ENCODE data around the gene MYL11. TPM values are rescaled to one million over a fixed set of nuclear protein-coding genes. Genes with fewer than 3 reads are reported as not detected.

The MYL11 gene
- polyA plus RNA-seq, 2 of the 4 experiments (the other 2 are of a cell fraction), result 0.46 TPM; not detected in 1

- H3K4me1 ChIP-seq, result peaks cover 50% of the 10 kb centered on the region
- FAIRE-seq (no peak), DNase-seq (ENCODE audit: low read depth in 1 of 2, low spot score in 1 of 2) (no peak), ATAC-seq (no peak)
- peak overlapping the region; percentile 72 for H3K4me2 ChIP-seq
- ChIA-PET POLR2A (interaction anchor here (0.6 to 2.2 kb wide), 2 partner anchors 15 to 212 kb away, joined by 4 to 17 read pairs; partner anchors contain the start of gene TBC1D10B), CTCF (interaction anchor here (1.0 to 2.7 kb wide), 3 partner anchors 13 to 51 kb away, joined by 3 to 10 read pairs (median 4); partner anchors contain the start of gene ZNF771)
- peak overlapping the region; percentile 70 for H3K4me3 ChIP-seq
- 0 out of 2 replicates have a peak, but pooled peaks have one; percentile 30 for TF ChIP-seq POLR2A (IDR thresholded peaks at IDR 0.05; ENCODE audit: low read length)
- TF ChIP-seq MAX (IDR thresholded peaks at IDR 0.05), result peak; percentile 16; the same call in 1 of the 2 replicates
- TF ChIP-seq E2F6 (IDR thresholded peaks at IDR 0.05; ENCODE audit: borderline replicate concordance, low read depth), result no peak
- peak overlapping the region; percentile 87 to 96 for H3K27ac ChIP-seq
- 74% methylated on average over 6 of the region's 7 CpGs for WGBS (ENCODE audit: missing lambda C conversion rate)
- H3K9me3 ChIP-seq, result no peaks in the 10 kb centered on the region
Measured at GRCh38 chr16:30355954-30356308, 18.7 kb upstream of the MYL11 start.

GRCh38 chr16:30356401-30357084 lies 18.1 kb upstream of the MYL11 start:
- DNase-seq (ENCODE audit: low read depth in 1 of 2, low spot score in 1 of 2), result no peak
- Histone ChIP-seq H3K4me2 (peak overlapping the region; percentile 72), H3K4me1 (peaks cover 46% of the 10 kb centered on the region), H3K9me3 (no peaks in the 10 kb centered on the region), H3K27ac (peak overlapping the region; percentile 87 to 96), H3K4me3 (peak overlapping the region; percentile 70)
- POLR2A ChIA-PET, result interaction anchor here (0.6 kb wide), 1 partner anchor 291 kb away, joined by 3 read pairs; the partner anchor contains the start of gene ALDOA
- ATAC-seq, result no peak
- FAIRE-seq, result no peak
- 90% methylated on average over 10 of the region's 12 CpGs for WGBS (ENCODE audit: missing lambda C conversion rate)
- CTCF ChIA-PET, result interaction anchor here (1.2 to 2.7 kb wide), 5 partner anchors 11 to 53 kb away, joined by 4 to 10 read pairs (median 6); no protein-coding TSS in a partner anchor
- TF ChIP-seq NPAS2 (CRISPR knock-in tag; IDR thresholded peaks at IDR 0.05; ENCODE audit: borderline replicate concordance) (no peak), ZC3H11A (IDR thresholded peaks at IDR 0.05) (no peak), EHMT2 (IDR thresholded peaks at IDR 0.05; ENCODE audit: low read depth) (no peak), GATA3 (IDR thresholded peaks at IDR 0.05; ENCODE audit: borderline replicate concordance) (no peak), CHD4 (IDR thresholded peaks at IDR 0.05; ENCODE audit: borderline replicate concordance) (no peak), MYC (IDR thresholded peaks at IDR 0.05; ENCODE audit: borderline replicate concordance, low read length) (no peak), ZFP36 (IDR thresholded peaks at IDR 0.05; ENCODE audit: borderline replicate concordance, partially characterized antibody) (no peak), HEYL (CRISPR knock-in tag; IDR thresholded peaks at IDR 0.05) (no peak), SMC3 (IDR thresholded peaks at IDR 0.05) (no peak), POLR2AphosphoS2 (conservative IDR thresholded peaks at IDR 0.05; ENCODE audit: low read length) (no peak), HMGXB4 (CRISPR knock-in tag; IDR thresholded peaks at IDR 0.05; ENCODE audit: borderline replicate concordance) (no peak), RAD21 (conservative IDR thresholded peaks at IDR 0.05 in 1 of 2, IDR thresholded peaks at IDR 0.05 in 1 of 2) (no peak), NFE2L2 (conservative IDR thresholded peaks at IDR 0.05; ENCODE audit: low read length) (no peak), ATOH8 (CRISPR knock-in tag; IDR thresholded peaks at IDR 0.05; ENCODE audit: low read depth) (no peak), RNF2 (IDR thresholded peaks at IDR 0.05; ENCODE audit: borderline replicate concordance, low read depth) (no peak), HOXB13 (CRISPR knock-in tag; IDR thresholded peaks at IDR 0.05; ENCODE audit: low read depth) (no peak), CBX8 (IDR thresholded peaks at IDR 0.05) (no peak), HOXB5 (CRISPR knock-in tag; IDR thresholded peaks at IDR 0.05) (no peak), PBX3 (IDR thresholded peaks at IDR 0.05) (no peak), EHF (CRISPR knock-in tag; IDR thresholded peaks at IDR 0.05) (no peak)
